HCT116 (cell line): Measurements from ENCODE around the gene NEDD4. TPM values are rescaled to one million over a fixed set of nuclear protein-coding genes. Genes with fewer than 3 reads are reported as not detected.

Experiments used
- ATAC-seq: fragments of 200-7000 bp; cut with Tn5 transposase; 2 replicates; pipeline ENCODE4 v1.9.1; 2020; ENCODE audit warnings: mild to moderate bottlenecking, moderate library complexity
- BruUV-seq: library from RNA; stranded (reverse); fragments of 400-500 nt; replicated peaks from 2 replicates; lab custom pipeline; 2021; lab: Mats Ljungman, UMichigan
- CTCF ChIA-PET: fragments of 300-600 bp; sonication (Branson Sonifier 250); formaldehyde crosslinking; loops from one replicate; lab custom pipeline; 2021; ENCODE audit warnings: antibody characterized with exemption; lab: Charles Lee
- POLR2A ChIA-PET: fragments of 300-600, 350-600 bp; sonication (Branson Sonifier 250); formaldehyde crosslinking; loops from one replicate; lab custom pipeline; 2021; ENCODE audit warnings: antibody characterized with exemption; lab: Charles Lee
- RAD21 ChIA-PET, 2 experiments: fragments of 300-600 bp; sonication (Branson Sonifier 250); formaldehyde crosslinking; loops; one replicate each; lab custom pipeline; 2023; ENCODE audit warnings: low total read pairs in 2 of 2; ENCODE audit not compliant: uncharacterized antibody in 2 of 2, unreplicated experiment in 2 of 2, low non-redundant PET in 1 of 2; lab: Charles Lee
- DNase-seq: peaks from one replicate; pipeline ENCODE4 v3.0.0-alpha.2; 2010; ENCODE audit warnings: low read depth, low spot score
- H2AFZ ChIP-seq: fragments of 200-600 bp; shearing (Covaris generic), sonication (generic); 2 replicates; pipeline ENCODE4 v1.6.1; 2017; ENCODE audit warnings: low read depth, mixed run types, mixed read lengths, antibody characterized with exemption, low read length; ENCODE audit not compliant: poor library complexity, severe bottlenecking
- H3K27ac ChIP-seq: 2 replicates; pipeline ENCODE4 v1.5.1; 2012; ENCODE audit warnings: low read depth, low read length
- H3K27me3 ChIP-seq: fragments of 200-600 bp; sonication (generic); 2 replicates; pipeline ENCODE4 v1.6.1; 2016; ENCODE audit warnings: mixed run types, low read length, mixed read lengths; ENCODE audit not compliant: insufficient read depth
- H3K36me3 ChIP-seq, 2 experiments: fragments of 200-500 bp in 1 of 2; fragments of 200-600 bp in 1 of 2; sonication (Bioruptor generic) in 1 of 2; sonication (generic) in 1 of 2; 2 replicates each; pipeline versions ENCODE4 v1.5.1 to v1.6.1; 2014 to 2016; ENCODE audit warnings: low read length in 2 of 2, inconsistent platforms in 1 of 2, mixed read lengths in 1 of 2, mixed run types in 1 of 2; ENCODE audit not compliant: insufficient read depth in 2 of 2, control insufficient read depth in 1 of 2
- H3K4me1 ChIP-seq, 2 experiments: fragments of 200-600 bp in 1 of 2; sonication (generic) in 1 of 2; 2 replicates each; pipeline versions ENCODE4 v1.5.1 to v1.6.1; 2012 to 2017; ENCODE audit warnings: low read length in 2 of 2, inconsistent platforms in 1 of 2, mild to moderate bottlenecking in 1 of 2, mixed read lengths in 1 of 2, mixed run types in 1 of 2, moderate library complexity in 1 of 2; ENCODE audit not compliant: insufficient read depth in 2 of 2, control insufficient read depth in 1 of 2
- H3K4me2 ChIP-seq: fragments of 200-600 bp; sonication (generic); 2 replicates; pipeline ENCODE4 v1.6.1; 2017; ENCODE audit warnings: mixed run types, low read length, mixed read lengths
- H3K4me3 ChIP-seq, 2 experiments: fragments of 200-600 bp in 1 of 2; sonication (generic) in 1 of 2; replicated peaks in 1 of 2; 2 replicates each; pipeline ENCODE4 v1.5.1; 2011 to 2016; ENCODE audit warnings: low read length in 2 of 2, control low read depth in 1 of 2, low read depth in 1 of 2, mild to moderate bottlenecking in 1 of 2, mixed read lengths in 1 of 2, mixed run types in 1 of 2
- H3K79me2 ChIP-seq: fragments of 200-600 bp; sonication (generic); 2 replicates; pipeline ENCODE4 v1.6.1; 2017; ENCODE audit warnings: mild to moderate bottlenecking, mixed run types, low read length, moderate library complexity, mixed read lengths; ENCODE audit not compliant: insufficient read depth
- H3K9ac ChIP-seq: fragments of 200-600 bp; sonication (generic); 2 replicates; pipeline ENCODE4 v1.6.1; 2016; ENCODE audit warnings: low read length, mixed read lengths
- H3K9me2 ChIP-seq: fragments of 200-600 bp; sonication (generic), shearing (Covaris generic); 2 replicates; pipeline ENCODE4 v1.6.1; 2017; ENCODE audit warnings: mixed run types, mild to moderate bottlenecking, moderate library complexity; ENCODE audit not compliant: insufficient read depth
- H3K9me3 ChIP-seq, 2 experiments: fragments of 200-500 bp in 1 of 2; fragments of 200-600 bp in 1 of 2; sonication (Bioruptor generic) in 1 of 2; sonication (generic) in 1 of 2; 2 replicates each; pipeline ENCODE4 v1.6.1; 2014 to 2017; ENCODE audit warnings: low read length in 2 of 2, mixed read lengths in 2 of 2, inconsistent platforms in 1 of 2, low read depth in 1 of 2, mild to moderate bottlenecking in 1 of 2, mixed run types in 1 of 2, moderate library complexity in 1 of 2; ENCODE audit not compliant: control insufficient read depth in 1 of 2, insufficient read depth in 1 of 2
- H4K20me1 ChIP-seq: fragments of 200-600 bp; sonication (generic), shearing (Covaris generic); 2 replicates; pipeline ENCODE4 v1.6.1; 2017; ENCODE audit warnings: mixed run types, mild to moderate bottlenecking, moderate library complexity; ENCODE audit not compliant: insufficient read depth
- CBX3 ChIP-seq: IDR thresholded peaks from 2 replicates; pipeline ENCODE4 v1.6.1; 2012; ENCODE audit warnings: low read depth
- CEBPB ChIP-seq: IDR thresholded peaks from 2 replicates; pipeline ENCODE4 v1.6.1; 2012; ENCODE audit warnings: low read depth
- EGR1 ChIP-seq: IDR thresholded peaks from 2 replicates; pipeline ENCODE4 v1.6.1; 2012; ENCODE audit warnings: low read depth
- ELF1 ChIP-seq: IDR thresholded peaks from 2 replicates; pipeline ENCODE4 v1.6.1; 2012; ENCODE audit warnings: low read depth, borderline replicate concordance
- FOSL1 ChIP-seq: IDR thresholded peaks from 2 replicates; pipeline ENCODE4 v1.6.1; 2012; ENCODE audit warnings: low read depth
- JUND ChIP-seq: IDR thresholded peaks from 2 replicates; pipeline ENCODE4 v1.6.1; 2012
- POLR2AphosphoS5 ChIP-seq: IDR thresholded peaks from 2 replicates; pipeline ENCODE4 v1.6.1; 2011; ENCODE audit warnings: mild to moderate bottlenecking, low read depth, low read length, moderate library complexity
- RAD21 ChIP-seq: IDR thresholded peaks from 2 replicates; pipeline ENCODE4 v1.6.1; 2012; ENCODE audit warnings: low read depth, mild to moderate bottlenecking
- SIN3A ChIP-seq: IDR thresholded peaks from 2 replicates; pipeline ENCODE4 v1.6.1; 2012; ENCODE audit warnings: low read depth
- SP1 ChIP-seq: IDR thresholded peaks from 2 replicates; pipeline ENCODE4 v1.6.1; 2012; ENCODE audit warnings: low read depth
- TCF7L2 ChIP-seq: IDR thresholded peaks from 2 replicates; pipeline ENCODE4 v1.7.0; 2011; ENCODE audit warnings: borderline replicate concordance, inconsistent platforms; ENCODE audit not compliant: insufficient read depth, insufficient read length; ENCODE audit errors: extremely low read depth
- YY1 ChIP-seq: IDR thresholded peaks from 2 replicates; pipeline ENCODE4 v1.6.1; 2011; ENCODE audit warnings: low read length, low read depth, moderate library complexity, mild to moderate bottlenecking; ENCODE audit not compliant: insufficient replicate concordance; ENCODE audit errors: extremely low read depth
- ZFX ChIP-seq: fragments of 450-650 bp; IDR thresholded peaks from 2 replicates; pipeline ENCODE4 v1.6.1; 2017
- ZNF274 ChIP-seq: fragments of 200-500 bp; sonication (Bioruptor generic); IDR thresholded peaks from 2 replicates; pipeline ENCODE4 v1.6.1; 2014; ENCODE audit warnings: mild to moderate bottlenecking, low read depth, low read length, inconsistent platforms
- intact Hi-C: fragments of 100-400 bp; cut with micrococcal nuclease; formaldehyde crosslinking; loops from 2 replicates; pipeline ENCODE4 v1.10.0; 2022
- total RNA-seq: library from RNA; stranded (reverse); gene quantifications from one replicate; pipeline ENCODE4 v1.2.1, GENCODE V29; 2021; ENCODE audit not compliant: unreplicated experiment
- TF ChIP-seq, protein P1 (sequence below): IDR thresholded peaks from 2 replicates; pipeline ENCODE4 v1.6.1; 2012
- TF ChIP-seq, protein P2 (sequence below): IDR thresholded peaks from 2 replicates; pipeline ENCODE4 v1.6.1; 2012
- TF ChIP-seq, protein P3 (sequence below): IDR thresholded peaks from 2 replicates; pipeline ENCODE4 v1.6.1; 2011; ENCODE audit warnings: mild to moderate bottlenecking, low read length, moderate library complexity; ENCODE audit not compliant: insufficient replicate concordance; ENCODE audit errors: extremely low read depth
- TF ChIP-seq, protein P4 (sequence below), 3 experiments: fragments of 200-600 bp in 1 of 3; sonication (generic) in 1 of 3; IDR thresholded peaks in 2 of 3; conservative IDR thresholded peaks in 1 of 3; 2 replicates each; pipeline ENCODE4 v1.5.1; 2012 to 2017; ENCODE audit warnings: low read depth in 2 of 3, low read length in 2 of 3, antibody characterized with exemption in 1 of 3, borderline replicate concordance in 1 of 3, control low read depth in 1 of 3, mild to moderate bottlenecking in 1 of 3, mixed read lengths in 1 of 3, mixed run types in 1 of 3, moderate library complexity in 1 of 3; ENCODE audit not compliant: insufficient read depth in 1 of 3

Gene NEDD4
- total RNA-seq, 1 experiment from 2014 or later = 13.7 TPM

DNA sequence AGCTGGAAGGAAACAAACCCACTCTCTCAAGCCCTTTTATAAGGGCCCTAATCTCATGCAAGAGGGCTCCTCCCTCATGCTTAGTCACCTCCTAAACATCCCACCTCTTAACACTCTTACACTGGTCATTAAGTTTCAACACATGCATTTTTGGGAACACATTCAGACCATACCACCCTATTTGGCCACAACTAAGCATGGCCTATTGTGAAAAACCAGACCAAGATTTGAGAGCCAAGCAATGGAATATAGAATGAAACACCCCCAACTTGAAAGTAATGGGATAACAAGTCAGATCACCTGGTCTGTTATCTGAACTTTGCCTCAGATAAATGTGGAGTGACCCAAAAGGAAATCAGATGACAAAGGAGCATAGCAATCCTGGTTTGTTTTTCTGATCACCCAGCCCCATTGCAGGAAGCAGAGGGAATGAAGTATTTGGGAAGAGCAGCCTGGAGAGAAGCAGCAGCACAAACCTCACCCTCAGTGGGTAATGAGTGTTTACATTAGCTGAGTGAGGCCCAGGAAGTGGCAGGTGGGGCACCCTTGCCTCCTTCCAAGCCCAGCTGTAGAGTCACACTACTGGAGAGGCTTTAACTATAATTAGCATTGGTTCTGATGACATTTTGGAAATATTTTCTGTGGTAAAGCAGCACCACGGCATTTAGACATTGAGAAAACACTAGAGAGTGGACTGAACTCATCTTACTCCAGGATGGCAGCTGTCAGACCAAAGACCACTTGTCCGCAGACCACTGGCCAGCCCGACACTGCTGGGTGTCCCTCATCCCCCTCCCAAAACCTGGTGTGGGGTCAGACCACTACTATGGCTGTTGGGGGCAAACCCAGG is 201.6 kb downstream of the NEDD4 start:
- peaks cover 0 to 14% of the 10 kb centered on the region in 2 experiments; a peak in 1 of 4 replicates for H3K4me1 ChIP-seq
- no peaks in the 10 kb centered on the region for H3K9me2 ChIP-seq
- BruUV-seq = no TSS peak
- intact Hi-C loops = loop anchor here (10.0 kb wide), 1 partner anchor 267 kb away; no protein-coding TSS in a partner anchor
- H3K27me3 ChIP-seq = no peaks in the 10 kb centered on the region
- ChIA-PET CTCF (interaction anchor here (1.0 kb wide), 1 partner anchor 143 kb away, joined by 3 read pairs; no protein-coding TSS in a partner anchor), RAD21 (no interaction called here), POLR2A (no interaction called here)
- no peaks in the 10 kb centered on the region for H3K79me2 ChIP-seq
- no peaks in the 10 kb centered on the region for H3K36me3 ChIP-seq
- H2AFZ ChIP-seq = peak overlapping the region; percentile 13
- DNase-seq (no peak), ATAC-seq (peak; percentile 47; the same call in 1 of the 2 replicates)
- no peaks in the 10 kb centered on the region for H4K20me1 ChIP-seq
- H3K9ac ChIP-seq = no peak overlapping the region
- no peaks in the 10 kb centered on the region for H3K9me3 ChIP-seq
- no peak overlapping the region for H3K4me3 ChIP-seq
- no peak for TF ChIP-seq JUND
- TF ChIP-seq, protein P1, sequence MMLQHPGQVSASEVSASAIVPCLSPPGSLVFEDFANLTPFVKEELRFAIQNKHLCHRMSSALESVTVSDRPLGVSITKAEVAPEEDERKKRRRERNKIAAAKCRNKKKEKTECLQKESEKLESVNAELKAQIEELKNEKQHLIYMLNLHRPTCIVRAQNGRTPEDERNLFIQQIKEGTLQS = no peak
- TF ChIP-seq POLR2AphosphoS5 = no peak
- no peak for TF ChIP-seq ZNF274
- TF ChIP-seq YY1 = no peak
- no peak for TF ChIP-seq EGR1
- TF ChIP-seq CEBPB = no peak
- TF ChIP-seq, protein P2, sequence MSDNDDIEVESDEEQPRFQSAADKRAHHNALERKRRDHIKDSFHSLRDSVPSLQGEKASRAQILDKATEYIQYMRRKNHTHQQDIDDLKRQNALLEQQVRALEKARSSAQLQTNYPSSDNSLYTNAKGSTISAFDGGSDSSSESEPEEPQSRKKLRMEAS = no peak
- TF ChIP-seq RAD21 = no peak
- TF ChIP-seq, protein P3, sequence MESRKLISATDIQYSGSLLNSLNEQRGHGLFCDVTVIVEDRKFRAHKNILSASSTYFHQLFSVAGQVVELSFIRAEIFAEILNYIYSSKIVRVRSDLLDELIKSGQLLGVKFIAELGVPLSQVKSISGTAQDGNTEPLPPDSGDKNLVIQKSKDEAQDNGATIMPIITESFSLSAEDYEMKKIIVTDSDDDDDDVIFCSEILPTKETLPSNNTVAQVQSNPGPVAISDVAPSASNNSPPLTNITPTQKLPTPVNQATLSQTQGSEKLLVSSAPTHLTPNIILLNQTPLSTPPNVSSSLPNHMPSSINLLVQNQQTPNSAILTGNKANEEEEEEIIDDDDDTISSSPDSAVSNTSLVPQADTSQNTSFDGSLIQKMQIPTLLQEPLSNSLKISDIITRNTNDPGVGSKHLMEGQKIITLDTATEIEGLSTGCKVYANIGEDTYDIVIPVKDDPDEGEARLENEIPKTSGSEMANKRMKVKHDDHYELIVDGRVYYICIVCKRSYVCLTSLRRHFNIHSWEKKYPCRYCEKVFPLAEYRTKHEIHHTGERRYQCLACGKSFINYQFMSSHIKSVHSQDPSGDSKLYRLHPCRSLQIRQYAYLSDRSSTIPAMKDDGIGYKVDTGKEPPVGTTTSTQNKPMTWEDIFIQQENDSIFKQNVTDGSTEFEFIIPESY = no peak
- TF ChIP-seq, protein P4, sequence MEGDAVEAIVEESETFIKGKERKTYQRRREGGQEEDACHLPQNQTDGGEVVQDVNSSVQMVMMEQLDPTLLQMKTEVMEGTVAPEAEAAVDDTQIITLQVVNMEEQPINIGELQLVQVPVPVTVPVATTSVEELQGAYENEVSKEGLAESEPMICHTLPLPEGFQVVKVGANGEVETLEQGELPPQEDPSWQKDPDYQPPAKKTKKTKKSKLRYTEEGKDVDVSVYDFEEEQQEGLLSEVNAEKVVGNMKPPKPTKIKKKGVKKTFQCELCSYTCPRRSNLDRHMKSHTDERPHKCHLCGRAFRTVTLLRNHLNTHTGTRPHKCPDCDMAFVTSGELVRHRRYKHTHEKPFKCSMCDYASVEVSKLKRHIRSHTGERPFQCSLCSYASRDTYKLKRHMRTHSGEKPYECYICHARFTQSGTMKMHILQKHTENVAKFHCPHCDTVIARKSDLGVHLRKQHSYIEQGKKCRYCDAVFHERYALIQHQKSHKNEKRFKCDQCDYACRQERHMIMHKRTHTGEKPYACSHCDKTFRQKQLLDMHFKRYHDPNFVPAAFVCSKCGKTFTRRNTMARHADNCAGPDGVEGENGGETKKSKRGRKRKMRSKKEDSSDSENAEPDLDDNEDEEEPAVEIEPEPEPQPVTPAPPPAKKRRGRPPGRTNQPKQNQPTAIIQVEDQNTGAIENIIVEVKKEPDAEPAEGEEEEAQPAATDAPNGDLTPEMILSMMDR (IDR thresholded peaks at IDR 0.05 in 2 of 3, conservative IDR thresholded peaks at IDR 0.05 in 1 of 3; ENCODE audit: borderline replicate concordance in 1 of 3, insufficient read depth in 1 of 3, low read depth in 2 of 3, low read length in 2 of 3) = no peak
- no peak for TF ChIP-seq ZFX
- TF ChIP-seq SIN3A = no peak
- TF ChIP-seq ELF1 = no peak
- no peak for TF ChIP-seq SP1
- no peak for TF ChIP-seq TCF7L2
- no peak for TF ChIP-seq CBX3
- no peak for TF ChIP-seq FOSL1
- H3K27ac ChIP-seq = no peak overlapping the region
- 0 out of 2 replicates have a peak overlapping the region, but pooled peaks have one; percentile 1 for H3K4me2 ChIP-seq
